Measurements from ENCODE around the gene GSG1L. TPM values are rescaled to one million over a fixed set of nuclear protein-coding genes. Genes with fewer than 3 reads are reported as not detected.

Gene GSG1L
- total and polyA plus RNA-seq, 4 donors: not detected

DNA sequence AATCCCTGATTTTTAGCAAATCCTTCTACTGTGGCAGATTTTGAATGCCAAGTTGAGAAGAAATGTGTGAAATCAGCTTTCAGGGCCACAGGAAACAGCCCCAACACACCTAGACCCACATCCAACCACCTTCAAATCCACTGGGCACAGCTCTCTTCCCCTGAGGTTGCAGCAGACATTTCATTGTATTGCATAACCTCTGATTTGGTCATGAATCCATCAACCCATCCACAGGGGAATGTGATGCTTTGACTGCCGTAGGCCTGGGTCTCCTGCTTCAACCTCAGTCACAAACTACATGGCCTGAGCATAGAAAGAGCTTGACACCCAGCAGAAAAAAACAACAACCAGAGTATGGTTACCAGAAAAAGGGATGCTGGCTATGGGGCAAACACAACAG is 145.6 kb downstream of the GSG1L start (continued):
- TF ChIP-seq, protein P1, sequence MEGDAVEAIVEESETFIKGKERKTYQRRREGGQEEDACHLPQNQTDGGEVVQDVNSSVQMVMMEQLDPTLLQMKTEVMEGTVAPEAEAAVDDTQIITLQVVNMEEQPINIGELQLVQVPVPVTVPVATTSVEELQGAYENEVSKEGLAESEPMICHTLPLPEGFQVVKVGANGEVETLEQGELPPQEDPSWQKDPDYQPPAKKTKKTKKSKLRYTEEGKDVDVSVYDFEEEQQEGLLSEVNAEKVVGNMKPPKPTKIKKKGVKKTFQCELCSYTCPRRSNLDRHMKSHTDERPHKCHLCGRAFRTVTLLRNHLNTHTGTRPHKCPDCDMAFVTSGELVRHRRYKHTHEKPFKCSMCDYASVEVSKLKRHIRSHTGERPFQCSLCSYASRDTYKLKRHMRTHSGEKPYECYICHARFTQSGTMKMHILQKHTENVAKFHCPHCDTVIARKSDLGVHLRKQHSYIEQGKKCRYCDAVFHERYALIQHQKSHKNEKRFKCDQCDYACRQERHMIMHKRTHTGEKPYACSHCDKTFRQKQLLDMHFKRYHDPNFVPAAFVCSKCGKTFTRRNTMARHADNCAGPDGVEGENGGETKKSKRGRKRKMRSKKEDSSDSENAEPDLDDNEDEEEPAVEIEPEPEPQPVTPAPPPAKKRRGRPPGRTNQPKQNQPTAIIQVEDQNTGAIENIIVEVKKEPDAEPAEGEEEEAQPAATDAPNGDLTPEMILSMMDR (IDR thresholded peaks at IDR 0.05; ENCODE audit: low read depth, low read length, missing input control): no peak

DNA sequence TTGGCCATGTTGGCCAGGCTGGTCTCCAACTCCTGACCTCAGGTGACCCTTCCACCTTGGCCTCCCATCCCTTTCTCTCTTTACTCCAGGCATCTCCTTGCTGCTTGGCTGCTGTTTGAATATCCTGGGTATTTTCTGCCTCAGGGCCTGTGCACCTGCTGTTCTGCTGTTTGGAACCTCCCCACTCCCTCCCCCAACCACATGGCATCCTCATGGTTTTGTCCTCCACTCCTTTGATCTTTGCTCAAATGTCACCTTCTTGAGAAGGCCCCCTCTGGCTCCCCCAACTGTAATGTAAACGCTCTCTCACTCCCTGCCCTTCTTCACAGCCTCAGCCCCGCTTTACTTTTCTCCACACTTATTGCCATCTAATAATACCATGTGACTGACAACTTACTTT is 152.0 kb downstream of the GSG1L start:
- H3K4me1 ChIP-seq (ENCODE audit: control insufficient read depth in 4 of 4, insufficient read depth in 4 of 4, low read length in 3 of 4): no peaks in the 10 kb centered on the region
- 43% methylated on average over 2 of the region's 2 CpGs for WGBS
- no peak overlapping the region for H3K4me3 ChIP-seq (ENCODE audit: low read depth in 1 of 3, low read length in 3 of 3)
- no peak for TF ChIP-seq RAD21 (IDR thresholded peaks at IDR 0.05)
- TF ChIP-seq FOXA1 (IDR thresholded peaks at IDR 0.05): no peak
- TF ChIP-seq HNF4A (conservative IDR thresholded peaks at IDR 0.05): no peak
- no peak for TF ChIP-seq YY1 (IDR thresholded peaks at IDR 0.05)
- TF ChIP-seq SP1 (IDR thresholded peaks at IDR 0.05): no peak
- TF ChIP-seq JUND (IDR thresholded peaks at IDR 0.05): no peak
- no peak for TF ChIP-seq GABPA (IDR thresholded peaks at IDR 0.05 in 1 of 2, conservative IDR thresholded peaks at IDR 0.05 in 1 of 2)
- TF ChIP-seq, protein P2, sequence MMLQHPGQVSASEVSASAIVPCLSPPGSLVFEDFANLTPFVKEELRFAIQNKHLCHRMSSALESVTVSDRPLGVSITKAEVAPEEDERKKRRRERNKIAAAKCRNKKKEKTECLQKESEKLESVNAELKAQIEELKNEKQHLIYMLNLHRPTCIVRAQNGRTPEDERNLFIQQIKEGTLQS (IDR thresholded peaks at IDR 0.05): no peak
- no peak for TF ChIP-seq TAF1 (conservative IDR thresholded peaks at IDR 0.05)
- TF ChIP-seq HNF4G (IDR thresholded peaks at IDR 0.05): no peak
- TF ChIP-seq RXRA (IDR thresholded peaks at IDR 0.05): no peak
- TF ChIP-seq, protein P3, sequence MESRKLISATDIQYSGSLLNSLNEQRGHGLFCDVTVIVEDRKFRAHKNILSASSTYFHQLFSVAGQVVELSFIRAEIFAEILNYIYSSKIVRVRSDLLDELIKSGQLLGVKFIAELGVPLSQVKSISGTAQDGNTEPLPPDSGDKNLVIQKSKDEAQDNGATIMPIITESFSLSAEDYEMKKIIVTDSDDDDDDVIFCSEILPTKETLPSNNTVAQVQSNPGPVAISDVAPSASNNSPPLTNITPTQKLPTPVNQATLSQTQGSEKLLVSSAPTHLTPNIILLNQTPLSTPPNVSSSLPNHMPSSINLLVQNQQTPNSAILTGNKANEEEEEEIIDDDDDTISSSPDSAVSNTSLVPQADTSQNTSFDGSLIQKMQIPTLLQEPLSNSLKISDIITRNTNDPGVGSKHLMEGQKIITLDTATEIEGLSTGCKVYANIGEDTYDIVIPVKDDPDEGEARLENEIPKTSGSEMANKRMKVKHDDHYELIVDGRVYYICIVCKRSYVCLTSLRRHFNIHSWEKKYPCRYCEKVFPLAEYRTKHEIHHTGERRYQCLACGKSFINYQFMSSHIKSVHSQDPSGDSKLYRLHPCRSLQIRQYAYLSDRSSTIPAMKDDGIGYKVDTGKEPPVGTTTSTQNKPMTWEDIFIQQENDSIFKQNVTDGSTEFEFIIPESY (IDR thresholded peaks at IDR 0.05): no peak
- no peak for TF ChIP-seq NR2F2 (IDR thresholded peaks at IDR 0.05)
- TF ChIP-seq, protein P4, sequence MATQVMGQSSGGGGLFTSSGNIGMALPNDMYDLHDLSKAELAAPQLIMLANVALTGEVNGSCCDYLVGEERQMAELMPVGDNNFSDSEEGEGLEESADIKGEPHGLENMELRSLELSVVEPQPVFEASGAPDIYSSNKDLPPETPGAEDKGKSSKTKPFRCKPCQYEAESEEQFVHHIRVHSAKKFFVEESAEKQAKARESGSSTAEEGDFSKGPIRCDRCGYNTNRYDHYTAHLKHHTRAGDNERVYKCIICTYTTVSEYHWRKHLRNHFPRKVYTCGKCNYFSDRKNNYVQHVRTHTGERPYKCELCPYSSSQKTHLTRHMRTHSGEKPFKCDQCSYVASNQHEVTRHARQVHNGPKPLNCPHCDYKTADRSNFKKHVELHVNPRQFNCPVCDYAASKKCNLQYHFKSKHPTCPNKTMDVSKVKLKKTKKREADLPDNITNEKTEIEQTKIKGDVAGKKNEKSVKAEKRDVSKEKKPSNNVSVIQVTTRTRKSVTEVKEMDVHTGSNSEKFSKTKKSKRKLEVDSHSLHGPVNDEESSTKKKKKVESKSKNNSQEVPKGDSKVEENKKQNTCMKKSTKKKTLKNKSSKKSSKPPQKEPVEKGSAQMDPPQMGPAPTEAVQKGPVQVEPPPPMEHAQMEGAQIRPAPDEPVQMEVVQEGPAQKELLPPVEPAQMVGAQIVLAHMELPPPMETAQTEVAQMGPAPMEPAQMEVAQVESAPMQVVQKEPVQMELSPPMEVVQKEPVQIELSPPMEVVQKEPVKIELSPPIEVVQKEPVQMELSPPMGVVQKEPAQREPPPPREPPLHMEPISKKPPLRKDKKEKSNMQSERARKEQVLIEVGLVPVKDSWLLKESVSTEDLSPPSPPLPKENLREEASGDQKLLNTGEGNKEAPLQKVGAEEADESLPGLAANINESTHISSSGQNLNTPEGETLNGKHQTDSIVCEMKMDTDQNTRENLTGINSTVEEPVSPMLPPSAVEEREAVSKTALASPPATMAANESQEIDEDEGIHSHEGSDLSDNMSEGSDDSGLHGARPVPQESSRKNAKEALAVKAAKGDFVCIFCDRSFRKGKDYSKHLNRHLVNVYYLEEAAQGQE (IDR thresholded peaks at IDR 0.05): no peak
- TF ChIP-seq, protein P5, sequence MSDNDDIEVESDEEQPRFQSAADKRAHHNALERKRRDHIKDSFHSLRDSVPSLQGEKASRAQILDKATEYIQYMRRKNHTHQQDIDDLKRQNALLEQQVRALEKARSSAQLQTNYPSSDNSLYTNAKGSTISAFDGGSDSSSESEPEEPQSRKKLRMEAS (IDR thresholded peaks at IDR 0.05): no peak
- no peak for TF ChIP-seq FOXA2 (IDR thresholded peaks at IDR 0.05)
- TF ChIP-seq EGR1 (IDR thresholded peaks at IDR 0.05; ENCODE audit: low read depth in 2 of 2): no peak
- TF ChIP-seq, protein P1 (IDR thresholded peaks at IDR 0.05; ENCODE audit: low read depth, low read length, missing input control): no peak
- H3K9ac ChIP-seq (ENCODE audit: low read depth in 1 of 2, low read length in 2 of 2): no peak overlapping the region
- H3K27ac ChIP-seq (ENCODE audit: low read depth in 1 of 2, low read length in 2 of 2): no peak overlapping the region
- H3K9me3 ChIP-seq (ENCODE audit: control insufficient read depth in 4 of 4, low read length in 3 of 4): no peaks in the 10 kb centered on the region
- DNase-seq (ENCODE audit: low spot score): no peak
- H3K36me3 ChIP-seq (ENCODE audit: control insufficient read depth in 4 of 4, insufficient read depth in 3 of 4, low read depth in 1 of 4, low read length in 3 of 4): no peaks in the 10 kb centered on the region
- peaks cover 0 to 2% (median 0%) of the 10 kb centered on the region in 4 donors for H3K27me3 ChIP-seq (ENCODE audit: control insufficient read depth in 4 of 4, insufficient read depth in 4 of 4, low read length in 3 of 4)
